WTC11 (cell line): ENCODE data around the gene SGCA. TPM values are rescaled to one million over a fixed set of nuclear protein-coding genes. Genes with fewer than 3 reads are reported as not detected.

ENCODE experiments used
- ATAC-seq: fragments of 200-7000 bp; cut with Tn5 transposase; 2 replicates; pipeline ENCODE4 v1.10.0; 2021; ENCODE audit warnings: mild to moderate bottlenecking, moderate library complexity
- CTCF ChIA-PET: fragments of 300-600 bp; sonication (Branson Sonifier 250); formaldehyde crosslinking; loops from one replicate; lab custom pipeline; 2021; ENCODE audit warnings: antibody characterized with exemption; lab: Charles Lee
- POLR2A ChIA-PET: fragments of 350-600 bp; sonication (Branson Sonifier 250); formaldehyde crosslinking; loops from one replicate; lab custom pipeline; 2021; ENCODE audit warnings: antibody characterized with exemption; lab: Charles Lee
- DNase-seq: peaks from one replicate; pipeline ENCODE4 v3.0.0; 2021; ENCODE audit warnings: low spot score
- H3K27ac Mint-ChIP-seq: 2 replicates; pipeline ENCODE4 v1.8.0; 2021; ENCODE audit warnings: mixed read lengths
- H3K27me3 Mint-ChIP-seq: 2 replicates; pipeline ENCODE4 v1.8.0; 2021; ENCODE audit warnings: low read depth, mild to moderate bottlenecking, moderate library complexity, mixed read lengths
- H3K36me3 Mint-ChIP-seq: 2 replicates; pipeline ENCODE4 v1.8.0; 2021; ENCODE audit warnings: mixed read lengths
- H3K4me1 Mint-ChIP-seq: 2 replicates; pipeline ENCODE4 v1.8.0; 2022; ENCODE audit warnings: mixed read lengths
- H3K4me3 Mint-ChIP-seq: 2 replicates; pipeline ENCODE4 v1.8.0; 2021; ENCODE audit warnings: mild to moderate bottlenecking, moderate library complexity, mixed read lengths
- H3K9me3 Mint-ChIP-seq: 2 replicates; pipeline ENCODE4 v1.8.0; 2021; ENCODE audit warnings: mixed read lengths
- AFF4 ChIP-seq: sonication (generic); formaldehyde crosslinking; IDR thresholded peaks from 2 replicates; pipeline ENCODE4 v1.8.1; 2023; ENCODE audit warnings: mild to moderate bottlenecking, missing genetic modification reagents, borderline replicate concordance
- ATF1 ChIP-seq: sonication (generic); formaldehyde crosslinking; IDR thresholded peaks from 2 replicates; pipeline ENCODE4 v1.8.1; 2023; ENCODE audit warnings: mild to moderate bottlenecking, moderate library complexity, missing genetic modification reagents
- CREM ChIP-seq: sonication (generic); formaldehyde crosslinking; IDR thresholded peaks from 2 replicates; pipeline ENCODE4 v1.8.1; 2022; ENCODE audit warnings: mild to moderate bottlenecking, missing genetic modification reagents, moderate library complexity
- EMX1 ChIP-seq: fragments of 250-450 bp; sonication (Bioruptor Pico); IDR thresholded peaks from 2 replicates; pipeline ENCODE4 v1.8.0; 2021; ENCODE audit warnings: mild to moderate bottlenecking
- IRF2 ChIP-seq: sonication (generic); formaldehyde crosslinking; IDR thresholded peaks from 2 replicates; pipeline ENCODE4 v1.8.0; 2022; ENCODE audit warnings: low read depth, missing genetic modification reagents, borderline replicate concordance
- JUN ChIP-seq: sonication (generic); formaldehyde crosslinking; IDR thresholded peaks from 2 replicates; pipeline ENCODE4 v1.8.0; 2023; ENCODE audit warnings: mild to moderate bottlenecking, missing genetic modification reagents
- RORB ChIP-seq: fragments of 250-450 bp; sonication (Bioruptor Pico); IDR thresholded peaks from 2 replicates; pipeline ENCODE4 v1.9.0; 2021; ENCODE audit warnings: mild to moderate bottlenecking
- SP1 ChIP-seq: sonication (generic); formaldehyde crosslinking; conservative IDR thresholded peaks from 2 replicates; pipeline ENCODE4 v1.8.1; 2022; ENCODE audit warnings: missing genetic modification reagents
- TEAD1 ChIP-seq: sonication (generic); formaldehyde crosslinking; IDR thresholded peaks from 2 replicates; pipeline ENCODE4 v1.8.0; 2022; ENCODE audit warnings: mild to moderate bottlenecking, missing genetic modification reagents
- ZNF232 ChIP-seq: sonication (generic); formaldehyde crosslinking; IDR thresholded peaks from 2 replicates; pipeline ENCODE4 v1.8.0; 2022; ENCODE audit warnings: mild to moderate bottlenecking, missing genetic modification reagents
- ZNF281 ChIP-seq: sonication (generic); formaldehyde crosslinking; IDR thresholded peaks from 2 replicates; pipeline ENCODE4 v1.8.0; 2023; ENCODE audit warnings: mild to moderate bottlenecking, missing genetic modification reagents
- ZNF396 ChIP-seq: fragments of 250-450 bp; sonication (Bioruptor Pico); IDR thresholded peaks from 2 replicates; pipeline ENCODE4 v1.8.0; 2021; ENCODE audit warnings: mild to moderate bottlenecking, moderate library complexity, borderline replicate concordance
- total RNA-seq: library from RNA; stranded (reverse); gene quantifications from 3 replicates; pipeline ENCODE4 v1.2.3, GENCODE V29; 2021
- TF ChIP-seq, protein P1 (sequence below): sonication (generic); formaldehyde crosslinking; IDR thresholded peaks from 2 replicates; pipeline ENCODE4 v1.8.1; 2022; ENCODE audit warnings: low read depth, missing genetic modification reagents, borderline replicate concordance
- TF ChIP-seq, protein P2 (sequence below): fragments of 250-450 bp; sonication (Bioruptor Pico); IDR thresholded peaks from 2 replicates; pipeline ENCODE4 v1.9.0; 2021; ENCODE audit warnings: mild to moderate bottlenecking, borderline replicate concordance

SGCA gene
- total RNA-seq, 1 experiment from 2014 or later: 1.0 TPM

- no peak for ATAC-seq
- Mint-ChIP-seq H3K27me3 (peaks cover 3% of the 10 kb centered on the region; the same call in 1 of the 2 replicates), H3K9me3 (peaks cover 13% of the 10 kb centered on the region), H3K36me3 (peaks cover 7% of the 10 kb centered on the region), H3K4me1 (peaks cover 15% of the 10 kb centered on the region), H3K4me3 (no peak overlapping the region), H3K27ac (no peak overlapping the region)
- POLR2A ChIA-PET: no interaction called here
- TF ChIP-seq, protein P1, sequence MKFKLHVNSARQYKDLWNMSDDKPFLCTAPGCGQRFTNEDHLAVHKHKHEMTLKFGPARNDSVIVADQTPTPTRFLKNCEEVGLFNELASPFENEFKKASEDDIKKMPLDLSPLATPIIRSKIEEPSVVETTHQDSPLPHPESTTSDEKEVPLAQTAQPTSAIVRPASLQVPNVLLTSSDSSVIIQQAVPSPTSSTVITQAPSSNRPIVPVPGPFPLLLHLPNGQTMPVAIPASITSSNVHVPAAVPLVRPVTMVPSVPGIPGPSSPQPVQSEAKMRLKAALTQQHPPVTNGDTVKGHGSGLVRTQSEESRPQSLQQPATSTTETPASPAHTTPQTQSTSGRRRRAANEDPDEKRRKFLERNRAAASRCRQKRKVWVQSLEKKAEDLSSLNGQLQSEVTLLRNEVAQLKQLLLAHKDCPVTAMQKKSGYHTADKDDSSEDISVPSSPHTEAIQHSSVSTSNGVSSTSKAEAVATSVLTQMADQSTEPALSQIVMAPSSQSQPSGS (CRISPR knock-in tag): no peak
- no peak for TF ChIP-seq TEAD1 (CRISPR knock-in tag)
- CTCF ChIA-PET: interaction anchor here (1.1 to 4.3 kb wide), 7 partner anchors 8 to 54 kb away, joined by 3 to 25 read pairs (median 4); partner anchors contain the start of genes COL1A1 and TMEM92
- no peak for DNase-seq
These were observed 54.2 kb downstream of the SGCA start for GRCh38 chr17:50219939-50220465.

DNA sequence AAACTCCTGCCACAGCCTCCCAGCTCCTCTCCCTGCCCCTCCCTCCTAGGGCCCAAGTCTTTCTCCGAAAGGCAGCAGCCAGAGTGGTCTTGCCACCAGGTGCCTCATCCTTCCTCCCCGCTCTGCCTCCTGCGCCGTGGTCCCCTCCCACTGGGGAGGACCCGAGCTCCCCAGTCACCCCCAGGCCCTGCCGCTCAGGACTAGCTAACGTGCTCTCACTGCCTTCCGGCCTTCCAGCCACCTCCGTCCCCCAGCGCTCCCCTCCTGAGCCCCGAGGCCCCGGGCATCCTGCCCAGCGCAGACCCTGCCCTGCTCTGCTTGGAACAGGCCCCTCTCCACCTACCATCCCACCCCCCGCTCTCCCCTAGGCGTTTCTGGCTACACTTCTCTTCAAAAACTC is 55.0 kb downstream of the SGCA start:
- CTCF ChIA-PET: interaction anchor here (1.0 to 4.3 kb wide), 7 partner anchors 8 to 127 kb away, joined by 3 to 25 read pairs (median 6); partner anchors contain the start of genes COL1A1 and TMEM92
- no peak overlapping the region for H3K27ac Mint-ChIP-seq
- POLR2A ChIA-PET: no interaction called here
- peaks cover 21% of the 10 kb centered on the region for H3K9me3 Mint-ChIP-seq
- peaks cover 15% of the 10 kb centered on the region for H3K36me3 Mint-ChIP-seq
- TF ChIP-seq ZNF232 (no peak), IRF2 (no peak), ZNF396 (no peak), ATF1 (CRISPR knock-in tag) (no peak), EMX1 (CRISPR knock-in tag) (no peak)
- TF ChIP-seq, protein P2, sequence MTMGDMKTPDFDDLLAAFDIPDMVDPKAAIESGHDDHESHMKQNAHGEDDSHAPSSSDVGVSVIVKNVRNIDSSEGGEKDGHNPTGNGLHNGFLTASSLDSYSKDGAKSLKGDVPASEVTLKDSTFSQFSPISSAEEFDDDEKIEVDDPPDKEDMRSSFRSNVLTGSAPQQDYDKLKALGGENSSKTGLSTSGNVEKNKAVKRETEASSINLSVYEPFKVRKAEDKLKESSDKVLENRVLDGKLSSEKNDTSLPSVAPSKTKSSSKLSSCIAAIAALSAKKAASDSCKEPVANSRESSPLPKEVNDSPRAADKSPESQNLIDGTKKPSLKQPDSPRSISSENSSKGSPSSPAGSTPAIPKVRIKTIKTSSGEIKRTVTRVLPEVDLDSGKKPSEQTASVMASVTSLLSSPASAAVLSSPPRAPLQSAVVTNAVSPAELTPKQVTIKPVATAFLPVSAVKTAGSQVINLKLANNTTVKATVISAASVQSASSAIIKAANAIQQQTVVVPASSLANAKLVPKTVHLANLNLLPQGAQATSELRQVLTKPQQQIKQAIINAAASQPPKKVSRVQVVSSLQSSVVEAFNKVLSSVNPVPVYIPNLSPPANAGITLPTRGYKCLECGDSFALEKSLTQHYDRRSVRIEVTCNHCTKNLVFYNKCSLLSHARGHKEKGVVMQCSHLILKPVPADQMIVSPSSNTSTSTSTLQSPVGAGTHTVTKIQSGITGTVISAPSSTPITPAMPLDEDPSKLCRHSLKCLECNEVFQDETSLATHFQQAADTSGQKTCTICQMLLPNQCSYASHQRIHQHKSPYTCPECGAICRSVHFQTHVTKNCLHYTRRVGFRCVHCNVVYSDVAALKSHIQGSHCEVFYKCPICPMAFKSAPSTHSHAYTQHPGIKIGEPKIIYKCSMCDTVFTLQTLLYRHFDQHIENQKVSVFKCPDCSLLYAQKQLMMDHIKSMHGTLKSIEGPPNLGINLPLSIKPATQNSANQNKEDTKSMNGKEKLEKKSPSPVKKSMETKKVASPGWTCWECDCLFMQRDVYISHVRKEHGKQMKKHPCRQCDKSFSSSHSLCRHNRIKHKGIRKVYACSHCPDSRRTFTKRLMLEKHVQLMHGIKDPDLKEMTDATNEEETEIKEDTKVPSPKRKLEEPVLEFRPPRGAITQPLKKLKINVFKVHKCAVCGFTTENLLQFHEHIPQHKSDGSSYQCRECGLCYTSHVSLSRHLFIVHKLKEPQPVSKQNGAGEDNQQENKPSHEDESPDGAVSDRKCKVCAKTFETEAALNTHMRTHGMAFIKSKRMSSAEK (CRISPR knock-in tag): no peak
- TF ChIP-seq, all 79 proteins: peak for 0
- ATAC-seq (peak; percentile 18; the same call in 1 of the 2 replicates), DNase-seq (no peak)
- peaks cover 9% of the 10 kb centered on the region; the same call in 1 of the 2 replicates for H3K27me3 Mint-ChIP-seq
- H3K4me3 Mint-ChIP-seq: no peak overlapping the region
- peaks cover 15% of the 10 kb centered on the region for H3K4me1 Mint-ChIP-seq

DNA sequence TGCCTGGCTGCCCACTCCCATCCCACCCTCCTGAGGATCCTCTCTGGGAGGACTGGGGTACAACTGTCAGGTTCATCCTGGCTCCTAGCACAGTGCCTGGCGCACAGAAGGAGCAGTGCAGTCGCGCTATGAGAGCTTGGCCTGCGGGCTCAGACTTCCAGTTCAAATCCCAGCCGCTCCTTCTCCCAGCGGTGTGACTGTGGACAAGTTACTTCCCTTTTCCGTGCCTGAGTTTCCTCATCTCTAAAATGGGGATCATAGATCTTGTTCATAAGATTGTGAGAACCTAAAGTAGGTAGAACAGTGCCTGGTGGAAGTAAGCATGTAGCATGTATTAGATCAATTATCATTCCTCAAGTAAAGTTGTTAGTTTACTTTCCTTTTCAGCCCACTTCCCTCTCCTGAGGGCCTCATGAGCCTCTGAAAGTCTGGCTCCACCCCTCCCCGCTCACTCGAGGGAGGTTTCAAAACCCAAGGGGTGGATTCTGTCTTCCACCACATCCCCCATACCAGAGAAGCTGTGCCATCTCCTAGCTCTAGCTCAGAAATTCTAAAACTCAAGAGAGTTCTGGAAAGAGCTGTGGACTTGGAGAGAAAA is 55.6 kb downstream of the SGCA start:
- Mint-ChIP-seq H3K27ac (no peak overlapping the region), H3K27me3 (peaks cover 12% of the 10 kb centered on the region), H3K36me3 (peaks cover 19% of the 10 kb centered on the region), H3K4me1 (peaks cover 15% of the 10 kb centered on the region), H3K9me3 (peaks cover 24% of the 10 kb centered on the region), H3K4me3 (no peak overlapping the region)
- DNase-seq: no peak
- no peak for TF ChIP-seq AFF4 (CRISPR knock-in tag)
- TF ChIP-seq SP1 (CRISPR knock-in tag): no peak
- no peak for TF ChIP-seq JUN (CRISPR knock-in tag)
- no peak for TF ChIP-seq CREM (CRISPR knock-in tag)
- no peak for TF ChIP-seq RORB (CRISPR knock-in tag)
- no peak for TF ChIP-seq ZNF281 (CRISPR knock-in tag)
- ChIA-PET CTCF (interaction anchor here (1.0 to 4.3 kb wide), 6 partner anchors 9 to 142 kb away, joined by 4 to 25 read pairs (median 6); partner anchors contain the start of genes COL1A1 and TMEM92), POLR2A (no interaction called here)
- no peak for ATAC-seq
